H9 (cell line): ENCODE results near the gene TNFRSF19. TPM values are rescaled to one million over a fixed set of nuclear protein-coding genes. Genes with fewer than 3 reads are reported as not detected.
"Not testable (repeated sequence)": the region's sequence is repeated elsewhere in the genome, so short reads cannot be mapped to it uniquely, and the experiment has no call there.

Experiments
- DNase-seq: peaks from one replicate; pipeline ENCODE4 v3.0.0-alpha.2; 2017
- H2AFZ ChIP-seq: one replicate; pipeline ENCODE4 v1.6.1; 2013; ENCODE audit warnings: mild to moderate bottlenecking, low read length, control low read depth, moderate library complexity
- H2AK5ac ChIP-seq: 2 replicates; pipeline ENCODE4 v1.6.1; 2013; ENCODE audit warnings: low read length, control low read depth, mixed read lengths; ENCODE audit not compliant: insufficient read length
- H2BK120ac ChIP-seq: one replicate; pipeline ENCODE4 v1.6.1; 2013; ENCODE audit warnings: low read depth, mild to moderate bottlenecking, low read length, control low read depth, inconsistent platforms; ENCODE audit not compliant: poor library complexity, severe bottlenecking
- H2BK12ac ChIP-seq: 2 replicates; pipeline ENCODE4 v1.6.1; 2013; ENCODE audit warnings: low read length, control low read depth, mixed read lengths, low read depth; ENCODE audit not compliant: insufficient read length
- H2BK15ac ChIP-seq: 2 replicates; pipeline ENCODE4 v1.6.1; 2013; ENCODE audit warnings: low read depth, low read length, control low read depth
- H2BK20ac ChIP-seq: one replicate; pipeline ENCODE4 v1.6.1; 2013; ENCODE audit warnings: low read depth, mild to moderate bottlenecking, low read length, control low read depth, inconsistent platforms; ENCODE audit not compliant: poor library complexity, severe bottlenecking
- H2BK5ac ChIP-seq: 2 replicates; pipeline ENCODE4 v1.6.1; 2013; ENCODE audit warnings: low read length, control low read depth, mixed read lengths; ENCODE audit not compliant: insufficient read length
- H3K14ac ChIP-seq: 2 replicates; pipeline ENCODE4 v1.6.1; 2013; ENCODE audit warnings: low read length, control low read depth; ENCODE audit not compliant: insufficient read depth
- H3K18ac ChIP-seq: 2 replicates; pipeline ENCODE4 v1.6.1; 2013; ENCODE audit warnings: low read depth, mild to moderate bottlenecking, mixed read lengths, low read length, control low read depth; ENCODE audit not compliant: insufficient read length
- H3K23ac ChIP-seq: 2 replicates; pipeline ENCODE4 v1.6.1; 2013; ENCODE audit warnings: low read length, control low read depth, mixed read lengths, low read depth; ENCODE audit not compliant: insufficient read length
- H3K23me2 ChIP-seq: 2 replicates; pipeline ENCODE4 v1.6.1; 2013; ENCODE audit warnings: low read depth, mild to moderate bottlenecking, mixed read lengths, low read length, control low read depth; ENCODE audit not compliant: insufficient read length, poor library complexity, severe bottlenecking
- H3K27ac ChIP-seq: 2 replicates; pipeline ENCODE4 v1.5.1; 2013; ENCODE audit warnings: low read length, control low read depth, mixed read lengths, low read depth; ENCODE audit not compliant: insufficient read length
- H3K27me3 ChIP-seq: 2 replicates; pipeline ENCODE4 v1.6.1; 2013; ENCODE audit warnings: low read length, control low read depth, inconsistent platforms; ENCODE audit not compliant: insufficient read depth
- H3K4ac ChIP-seq: 2 replicates; pipeline ENCODE4 v1.6.1; 2013; ENCODE audit warnings: low read depth, mild to moderate bottlenecking, control low read depth, inconsistent platforms, low read length, moderate library complexity
- H3K4me1 ChIP-seq: 2 replicates; pipeline ENCODE4 v1.6.1; 2013; ENCODE audit warnings: low read length, control low read depth, inconsistent platforms; ENCODE audit not compliant: insufficient read depth
- H3K4me2 ChIP-seq: 2 replicates; pipeline ENCODE4 v1.6.1; 2013; ENCODE audit warnings: low read length, control low read depth, mixed read lengths; ENCODE audit not compliant: insufficient read length, insufficient read depth
- H3K56ac ChIP-seq: 2 replicates; pipeline ENCODE4 v1.6.1; 2013; ENCODE audit warnings: low read depth, mild to moderate bottlenecking, mixed read lengths, low read length, control low read depth; ENCODE audit not compliant: insufficient read length
- H3K79me1 ChIP-seq: 2 replicates; pipeline ENCODE4 v1.6.1; 2013; ENCODE audit warnings: low read depth, mild to moderate bottlenecking, moderate library complexity, low read length, control low read depth, inconsistent platforms; ENCODE audit not compliant: insufficient read depth, poor library complexity, severe bottlenecking
- H3K79me2 ChIP-seq: 2 replicates; pipeline ENCODE4 v1.6.1; 2013; ENCODE audit warnings: low read length, control low read depth, inconsistent platforms; ENCODE audit not compliant: insufficient read depth
- H3K9ac ChIP-seq: 2 replicates; pipeline ENCODE4 v1.6.1; 2013; ENCODE audit warnings: low read length, control low read depth, mixed read lengths; ENCODE audit not compliant: insufficient read length; ENCODE audit errors: extremely low read depth
- H3K9me3 ChIP-seq: one replicate; pipeline ENCODE4 v1.6.1; 2013; ENCODE audit warnings: low read depth, low read length, inconsistent platforms; ENCODE audit not compliant: control insufficient read depth
- H3T11ph ChIP-seq: one replicate; pipeline ENCODE4 v1.6.1; 2013; ENCODE audit warnings: mild to moderate bottlenecking, low read length, control low read depth, inconsistent platforms
- H4K20me1 ChIP-seq: one replicate; pipeline ENCODE4 v1.6.1; 2013; ENCODE audit not compliant: control insufficient read depth, insufficient read length, insufficient read depth
- H4K5ac ChIP-seq: 2 replicates; pipeline ENCODE4 v1.6.1; 2013; ENCODE audit warnings: low read depth, mild to moderate bottlenecking, mixed read lengths, low read length, control low read depth; ENCODE audit not compliant: insufficient read length
- H4K8ac ChIP-seq: replicated peaks from 2 replicates; pipeline ENCODE4 v1.6.1; 2013; ENCODE audit warnings: low read length, control low read depth, mixed read lengths, low read depth; ENCODE audit not compliant: insufficient read length
- H4K91ac ChIP-seq: 2 replicates; pipeline ENCODE4 v1.6.1; 2013; ENCODE audit warnings: low read depth, mild to moderate bottlenecking, moderate library complexity, mixed read lengths, low read length, control low read depth; ENCODE audit not compliant: insufficient read length
- H3K27ac Mint-ChIP-seq, 3 experiments: 2 replicates in 2 of 3; 3 replicates in 1 of 3; pipeline ENCODE4 v1.8.0; 2020 to 2021; ENCODE audit warnings: mixed read lengths in 3 of 3, mild to moderate bottlenecking in 1 of 3, moderate library complexity in 1 of 3
- H3K27me3 Mint-ChIP-seq: 2 replicates; pipeline ENCODE4 v1.8.0; 2021; ENCODE audit warnings: low read depth, mild to moderate bottlenecking, moderate library complexity, mixed read lengths
- H3K36me3 Mint-ChIP-seq, 3 experiments: 2 replicates in 2 of 3; 3 replicates in 1 of 3; pipeline ENCODE4 v1.8.0; 2020 to 2021; ENCODE audit warnings: low read depth in 3 of 3, mixed read lengths in 3 of 3; ENCODE audit not compliant: insufficient read depth in 1 of 3
- H3K4me1 Mint-ChIP-seq, 2 experiments: 2 replicates each; pipeline ENCODE4 v1.8.0; 2020; ENCODE audit warnings: mixed read lengths in 2 of 2
- H3K4me3 Mint-ChIP-seq, 2 experiments: 2 replicates in 1 of 2; 3 replicates in 1 of 2; pipeline ENCODE4 v1.8.0; 2020 to 2021; ENCODE audit warnings: mild to moderate bottlenecking in 2 of 2, mixed read lengths in 2 of 2, moderate library complexity in 1 of 2
- H3K9me3 Mint-ChIP-seq, 2 experiments: 2 replicates in 1 of 2; 3 replicates in 1 of 2; pipeline ENCODE4 v1.8.0; 2020; ENCODE audit warnings: mild to moderate bottlenecking in 2 of 2, mixed read lengths in 2 of 2, moderate library complexity in 1 of 2
- WGBS: extraction: QIAGEN DNeasy Blood & Tissue Kit; methylation state at CpG from one replicate; pipeline ENCODE4 v1.1.7; 2013; ENCODE audit warnings: missing lambda C conversion rate, low lambda C conversion rate, mixed read lengths; ENCODE audit not compliant: insufficient read length; ENCODE audit errors: extremely low coverage; 5-methylcytosine and 5-hydroxymethylcytosine counted together
- long read RNA-seq: library from polyadenylated mRNA; unstranded; transcript quantifications from one replicate; pipeline ENCODE4 v2.0.0, GENCODE V29; 2020
- total RNA-seq: library from RNA; stranded (reverse); gene quantifications from 2 replicates; pipeline ENCODE4 v1.2.1, GENCODE V29; 2021
- TF ChIP-seq, protein P1 (sequence below): fragments of 200-600 bp; sonication (generic); conservative IDR thresholded peaks from 3 replicates; pipeline ENCODE4 v1.8.0; 2021; ENCODE audit warnings: antibody characterized with exemption, mild to moderate bottlenecking

TNFRSF19 gene, protein sequence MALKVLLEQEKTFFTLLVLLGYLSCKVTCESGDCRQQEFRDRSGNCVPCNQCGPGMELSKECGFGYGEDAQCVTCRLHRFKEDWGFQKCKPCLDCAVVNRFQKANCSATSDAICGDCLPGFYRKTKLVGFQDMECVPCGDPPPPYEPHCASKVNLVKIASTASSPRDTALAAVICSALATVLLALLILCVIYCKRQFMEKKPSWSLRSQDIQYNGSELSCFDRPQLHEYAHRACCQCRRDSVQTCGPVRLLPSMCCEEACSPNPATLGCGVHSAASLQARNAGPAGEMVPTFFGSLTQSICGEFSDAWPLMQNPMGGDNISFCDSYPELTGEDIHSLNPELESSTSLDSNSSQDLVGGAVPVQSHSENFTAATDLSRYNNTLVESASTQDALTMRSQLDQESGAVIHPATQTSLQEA
- total RNA-seq, result 2.5 and 2.7 TPM in 2 replicates
- long read RNA-seq, full-length matches to known transcripts, result 7 of 20 reads
- long read RNA-seq, partial matches to known transcripts, result 0 of 20 reads
- long read RNA-seq, other reads (novel, unspliced or antisense), result 13 of 20 reads

DNA sequence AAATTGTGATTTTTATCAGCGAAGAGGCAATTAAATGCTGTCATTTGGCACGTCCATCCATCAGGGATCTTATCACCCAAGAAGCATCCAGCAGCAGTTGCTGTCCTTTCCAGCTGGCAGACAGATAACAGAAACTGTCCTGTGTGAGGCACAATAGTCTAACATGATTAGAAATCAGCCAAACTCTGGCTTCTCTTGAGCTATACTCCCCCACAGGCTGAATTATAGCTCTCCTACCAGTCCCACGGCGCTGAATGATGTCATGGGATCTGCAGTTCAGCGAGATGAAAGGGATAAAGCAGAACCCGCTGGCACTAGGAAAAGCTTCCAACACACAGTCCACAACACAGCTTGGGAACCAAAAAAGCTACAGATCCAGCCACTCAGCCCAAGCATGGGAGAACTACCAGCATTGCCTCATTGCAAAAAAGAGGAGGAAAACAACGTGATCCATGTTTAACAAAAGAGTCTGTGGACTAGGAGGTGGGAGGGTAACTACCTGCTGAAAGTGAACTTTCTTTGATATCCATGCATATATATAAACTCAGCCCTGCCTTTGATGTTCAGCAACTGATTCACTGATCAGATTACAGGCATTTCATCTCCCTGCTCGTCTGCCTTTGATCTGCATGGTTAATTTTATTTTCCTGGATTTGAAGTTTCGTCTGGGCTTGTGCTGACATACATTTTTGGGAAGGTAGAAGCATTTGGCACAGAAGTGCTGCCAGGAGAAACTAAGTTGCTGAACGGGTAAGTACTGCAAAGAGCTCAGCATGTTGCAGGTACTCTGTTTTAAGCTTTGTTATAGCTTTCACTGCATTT, at the start of gene TNFRSF19:
Gene TNFRSF19 (plus strand): TSS at position 314 of the 822 bp plus-strand sequence. CDS start 19,772 bp downstream, outside the sequence.
- Histone ChIP-seq H2BK12ac (no peak within 1 kb of the TSS), H3K14ac (no peak within 1 kb of the TSS), H3K4ac (no peak within 1 kb of the TSS), H3K9ac (no peak within 1 kb of the TSS), H3K4me1 (no peaks in the 10 kb centered on the region; the same call in 1 of the 2 replicates), H3K9me3 (no peaks in the 10 kb centered on the region), H3K18ac (no peak within 1 kb of the TSS), H4K20me1 (no peaks in the 10 kb centered on the region), H2AFZ (peak within 1 kb of the TSS; percentile 81), H3T11ph (no peak within 1 kb of the TSS), H2BK5ac (no peak within 1 kb of the TSS), H3K27ac (no peak within 1 kb of the TSS), H2AK5ac (no peak within 1 kb of the TSS), H2BK120ac (no peak within 1 kb of the TSS), H3K27me3 (no peaks in the 10 kb centered on the region), H4K91ac (no peak within 1 kb of the TSS), H3K56ac (no peak within 1 kb of the TSS), H2BK15ac (no peak within 1 kb of the TSS), H3K4me2 (no peak within 1 kb of the TSS), H3K79me1 (no peaks in the 10 kb centered on the region), H3K23me2 (no peaks in the 10 kb centered on the region), H3K79me2 (no peaks in the 10 kb centered on the region), H3K23ac (no peak within 1 kb of the TSS), H4K5ac (no peak within 1 kb of the TSS), H4K8ac (no peak within 1 kb of the TSS), H2BK20ac (no peak within 1 kb of the TSS)
- Mint-ChIP-seq H3K4me1 (peaks cover 13 to 17% of the 10 kb centered on the region in 2 experiments), H3K4me3 (peak within 1 kb of the TSS in 1 of 2 experiments; percentile 7; a peak in 1 of 5 replicates), H3K9me3 (no peaks in the 10 kb centered on the region), H3K27me3 (peaks cover 1% of the 10 kb centered on the region; the same call in 1 of the 2 replicates), H3K27ac (no peak within 1 kb of the TSS), H3K36me3 (no peaks in the 10 kb centered on the region)
- DNase-seq, result no peak
- TF ChIP-seq, protein P1, sequence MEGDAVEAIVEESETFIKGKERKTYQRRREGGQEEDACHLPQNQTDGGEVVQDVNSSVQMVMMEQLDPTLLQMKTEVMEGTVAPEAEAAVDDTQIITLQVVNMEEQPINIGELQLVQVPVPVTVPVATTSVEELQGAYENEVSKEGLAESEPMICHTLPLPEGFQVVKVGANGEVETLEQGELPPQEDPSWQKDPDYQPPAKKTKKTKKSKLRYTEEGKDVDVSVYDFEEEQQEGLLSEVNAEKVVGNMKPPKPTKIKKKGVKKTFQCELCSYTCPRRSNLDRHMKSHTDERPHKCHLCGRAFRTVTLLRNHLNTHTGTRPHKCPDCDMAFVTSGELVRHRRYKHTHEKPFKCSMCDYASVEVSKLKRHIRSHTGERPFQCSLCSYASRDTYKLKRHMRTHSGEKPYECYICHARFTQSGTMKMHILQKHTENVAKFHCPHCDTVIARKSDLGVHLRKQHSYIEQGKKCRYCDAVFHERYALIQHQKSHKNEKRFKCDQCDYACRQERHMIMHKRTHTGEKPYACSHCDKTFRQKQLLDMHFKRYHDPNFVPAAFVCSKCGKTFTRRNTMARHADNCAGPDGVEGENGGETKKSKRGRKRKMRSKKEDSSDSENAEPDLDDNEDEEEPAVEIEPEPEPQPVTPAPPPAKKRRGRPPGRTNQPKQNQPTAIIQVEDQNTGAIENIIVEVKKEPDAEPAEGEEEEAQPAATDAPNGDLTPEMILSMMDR, result no peak
- no CpG with 5 or more reads among the region's 10 CpGs for WGBS

DNA sequence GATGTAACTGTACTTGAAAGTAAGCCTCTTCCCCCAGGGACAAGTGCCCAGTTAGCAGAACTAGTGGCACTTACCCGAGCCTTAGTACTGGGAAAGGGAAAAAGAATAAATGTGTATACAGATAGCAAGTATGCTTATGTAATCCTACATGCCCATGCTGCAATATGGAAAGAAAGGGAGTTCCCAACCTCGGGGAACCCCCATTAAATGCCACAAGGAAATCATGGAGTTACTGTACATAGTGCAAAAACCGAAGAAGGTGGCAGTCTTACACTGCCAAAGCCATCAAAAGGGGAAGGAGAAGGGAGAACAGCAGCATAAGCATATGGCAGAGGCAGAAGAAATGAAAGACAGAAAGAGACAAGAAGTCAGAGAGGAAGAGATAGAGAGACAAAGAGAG, 40.3 kb upstream of the TNFRSF19 start:
- not testable (repeated sequence) for H2BK120ac ChIP-seq, H3K9me3 ChIP-seq, H2BK5ac ChIP-seq, DNase-seq, H3K4me2 ChIP-seq, H2BK15ac ChIP-seq, H2BK12ac ChIP-seq, H3K27ac Mint-ChIP-seq, H3K56ac ChIP-seq, H3K4ac ChIP-seq, H3K27ac ChIP-seq, H3K9ac ChIP-seq, H4K8ac ChIP-seq, H4K91ac ChIP-seq, H4K5ac ChIP-seq, H3K18ac ChIP-seq, H3K23me2 ChIP-seq, H3K27me3 ChIP-seq, H3K79me2 ChIP-seq, H2AFZ ChIP-seq, H3K4me1 Mint-ChIP-seq, H3T11ph ChIP-seq, H3K79me1 ChIP-seq, H3K27me3 Mint-ChIP-seq, H3K23ac ChIP-seq, H2BK20ac ChIP-seq, H3K4me1 ChIP-seq, H2AK5ac ChIP-seq, H3K4me3 Mint-ChIP-seq, H4K20me1 ChIP-seq, H3K14ac ChIP-seq
- peaks cover 5 to 18% (median 5%) of the 10 kb centered on the region in 3 experiments; a peak in 5 of 7 replicates for H3K36me3 Mint-ChIP-seq
- WGBS, result no CpG with 5 or more reads among the region's 3 CpGs
- H3K9me3 Mint-ChIP-seq, result peaks cover 8 to 22% of the 10 kb centered on the region in 2 experiments
